CD4-positive, alpha-beta T cell treated with Interleukin-4 for 1 hour (primary cell): Measurements from ENCODE around the gene P2RY12.

ENCODE experiments used
- DNase-seq, 2 donors: peaks; one replicate each; pipeline ENCODE4 v3.0.0-alpha.2; 2020 to 2022

The P2RY12 gene

GRCh38 chr3:151384741-151385174, at the start of gene P2RY12:
Gene P2RY12 (minus strand): TSS chr3:151384753. CDS start chr3:151338845, 45,908 bp downstream.
- peak in 1 of 2 donors; percentile 17 for DNase-seq

- DNase-seq = no peak
These were observed 48.2 kb upstream of the P2RY12 start for GRCh38 chr3:151432616-151433372.

GRCh38 chr3:151431940-151432339, 47.4 kb upstream of the P2RY12 start:
- DNase-seq = no peak

- DNase-seq = no peak
These were observed 46.4 kb upstream of the P2RY12 start for GRCh38 chr3:151430821-151431484.

GRCh38 chr3:151428386-151428785, 43.8 kb upstream of the P2RY12 start:
- no peak for DNase-seq

GRCh38 chr3:151426341-151426657, 41.7 kb upstream of the P2RY12 start:
- DNase-seq = no peak

GRCh38 chr3:151425627-151426340, 41.2 kb upstream of the P2RY12 start:
- no peak for DNase-seq

GRCh38 chr3:151423091-151423490, 38.5 kb upstream of the P2RY12 start:
- DNase-seq = no peak

- no peak for DNase-seq
These were observed 37.4 kb upstream of the P2RY12 start for GRCh38 chr3:151421938-151422337.

GRCh38 chr3:151419806-151420205, 35.3 kb upstream of the P2RY12 start:
- DNase-seq = no peak

- DNase-seq = no peak
These were observed 30.7 kb upstream of the P2RY12 start for GRCh38 chr3:151415289-151415688.

- DNase-seq = no peak
These were observed 28.4 kb upstream of the P2RY12 start for GRCh38 chr3:151412989-151413388.

GRCh38 chr3:151410891-151411559, 26.5 kb upstream of the P2RY12 start:
- DNase-seq = no peak

GRCh38 chr3:151407928-151408327, 23.4 kb upstream of the P2RY12 start:
- DNase-seq = no peak

- DNase-seq = no peak
These were observed 19.8 kb upstream of the P2RY12 start for GRCh38 chr3:151404316-151404715.

GRCh38 chr3:151403246-151403645, 18.7 kb upstream of the P2RY12 start:
- DNase-seq = no peak

GRCh38 chr3:151402349-151402748, 17.8 kb upstream of the P2RY12 start:
- DNase-seq = no peak

- DNase-seq = no peak
These were observed 15.8 kb upstream of the P2RY12 start for GRCh38 chr3:151400341-151400740.

- DNase-seq = no peak
These were observed 14.3 kb upstream of the P2RY12 start for GRCh38 chr3:151398895-151399294.

- peak in 1 of 2 donors; percentile 31 for DNase-seq
These were observed 11.3 kb upstream of the P2RY12 start for GRCh38 chr3:151395806-151396205.

GRCh38 chr3:151394611-151395010, 10.1 kb upstream of the P2RY12 start:
- DNase-seq = no peak

- no peak for DNase-seq
These were observed 9.4 kb upstream of the P2RY12 start for GRCh38 chr3:151393941-151394340.

- no peak for DNase-seq
These were observed 8.7 kb upstream of the P2RY12 start for GRCh38 chr3:151393146-151393830.
